Cardiac muscle cell (in vitro differentiated cells and primary cell): ENCODE measurements around the gene TMED6. TPM values are rescaled to one million over a fixed set of nuclear protein-coding genes. Genes with fewer than 3 reads are reported as not detected.
"Not testable (repeated sequence)": the region's sequence is repeated elsewhere in the genome, so short reads cannot be mapped to it uniquely, and the experiment has no call there.

Experiments used
- DNase-seq, 2 donors: peaks; one replicate each; pipeline versions ENCODE4 v3.0.0 to v3.0.0-alpha.2; 2010 to 2017; ENCODE audit warnings: low read depth in 1 of 2, low spot score in 1 of 2
- H3K27ac ChIP-seq: fragments of 200-600 bp; sonication (generic); 2 replicates; pipeline ENCODE4 v1.5.1; 2016
- H3K27me3 ChIP-seq: fragments of 200-600 bp; sonication (generic); 2 replicates; pipeline ENCODE4 v1.6.0; 2016; ENCODE audit warnings: control low read depth
- H3K36me3 ChIP-seq: fragments of 200-600 bp; sonication (generic); 2 replicates; pipeline ENCODE4 v1.5.1; 2016; ENCODE audit warnings: control low read depth
- H3K4me1 ChIP-seq: fragments of 200-600 bp; sonication (generic); 2 replicates; pipeline ENCODE4 v1.8.1; 2017; ENCODE audit warnings: low read depth, mild to moderate bottlenecking, mixed run types
- H3K4me3 ChIP-seq: fragments of 200-600 bp; sonication (generic); 2 replicates; pipeline ENCODE4 v1.5.1; 2016; ENCODE audit warnings: mild to moderate bottlenecking
- H3K9me3 ChIP-seq: fragments of 200-600 bp; sonication (generic); 2 replicates; pipeline ENCODE4 v1.5.1; 2017; ENCODE audit warnings: low read depth, mild to moderate bottlenecking, control low read depth
- CTCF ChIP-seq: IDR thresholded peaks from 2 replicates; pipeline ENCODE4 v1.5.1; 2012; ENCODE audit warnings: low read depth, mild to moderate bottlenecking, low read length
- polyA plus RNA-seq: library from polyadenylated mRNA; unstranded; fragments of >200 nt; fragmentation: Nextera tagmentation; extraction: Ambion mirVana; gene quantifications from 2 replicates; pipeline ENCODE4 v1.2.1, GENCODE V29; 2016
- total RNA-seq: library from RNA; depleted of rRNA; stranded (reverse); fragments of >200 nt; gene quantifications from 2 replicates; pipeline ENCODE4 v1.2.3, GENCODE V29; 2016

Gene TMED6
- total and polyA plus RNA-seq, 2 experiments from 2014 or later: 0.69 to 0.95 TPM

DNA sequence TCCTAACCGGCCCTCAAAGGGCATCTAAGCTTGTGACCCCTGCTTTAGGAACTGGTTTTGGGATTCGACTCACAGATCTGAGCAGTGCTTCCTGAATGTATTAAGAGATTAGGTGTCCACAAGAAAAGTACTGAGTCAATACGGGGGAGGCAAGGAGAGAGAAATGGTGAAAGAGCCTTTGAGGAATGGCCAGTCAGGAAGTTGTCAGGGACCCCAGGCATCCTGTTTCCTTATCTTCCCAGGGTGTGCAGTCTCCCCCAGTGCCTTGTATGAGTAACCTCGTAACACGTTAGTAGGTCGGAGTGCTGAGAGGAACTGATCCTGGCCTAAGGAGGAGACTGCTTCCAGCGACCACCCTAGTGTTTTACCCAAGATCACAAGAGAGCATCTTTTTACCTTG, 16.4 kb upstream of the TMED6 start:
- peak in 1 of 2 donors; percentile 78 for DNase-seq
- no peak for TF ChIP-seq CTCF
- Histone ChIP-seq H3K4me3 (no peak overlapping the region), H3K27me3 (no peaks in the 10 kb centered on the region), H3K36me3 (peaks cover 68% of the 10 kb centered on the region), H3K9me3 (no peaks in the 10 kb centered on the region), H3K27ac (peak overlapping the region; percentile 39), H3K4me1 (no peaks in the 10 kb centered on the region)

DNA sequence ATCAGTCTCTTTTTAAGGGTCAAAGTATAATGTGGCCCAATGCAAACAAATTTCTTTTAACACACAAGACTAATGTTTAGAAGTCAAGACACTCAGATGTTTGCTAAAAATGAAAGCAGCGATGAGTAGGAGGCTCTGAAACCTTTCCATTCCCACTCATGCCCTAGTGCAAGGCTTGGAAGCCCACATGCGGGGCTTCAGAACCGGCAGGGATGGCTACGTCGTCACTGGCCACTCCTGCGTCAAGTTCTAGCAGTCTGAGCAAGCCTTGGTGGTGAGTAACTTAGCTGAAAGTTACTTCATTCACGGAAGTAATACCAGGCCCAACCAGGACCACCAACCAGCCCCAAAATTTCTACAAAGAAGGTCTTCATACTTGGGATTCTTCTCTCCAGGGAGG, 14.8 kb upstream of the TMED6 start:
- DNase-seq: no peak
- no peak for TF ChIP-seq CTCF

GRCh38 chr16:69365901-69366300, 14.3 kb upstream of the TMED6 start:
- peaks cover 63% of the 10 kb centered on the region for H3K36me3 ChIP-seq
- H3K27ac ChIP-seq: no peak overlapping the region
- DNase-seq: no peak
- H3K9me3 ChIP-seq: no peaks in the 10 kb centered on the region
- no peaks in the 10 kb centered on the region for H3K4me1 ChIP-seq
- no peaks in the 10 kb centered on the region for H3K27me3 ChIP-seq
- no peak for TF ChIP-seq CTCF
- no peak overlapping the region for H3K4me3 ChIP-seq

More for the DNA sequence above, 14.8 kb upstream of the TMED6 start:
- no peaks in the 10 kb centered on the region for H3K4me1 ChIP-seq
- no peaks in the 10 kb centered on the region for H3K27me3 ChIP-seq
- no peak overlapping the region for H3K27ac ChIP-seq
- H3K9me3 ChIP-seq: no peaks in the 10 kb centered on the region
- no peak overlapping the region for H3K4me3 ChIP-seq
- peaks cover 63% of the 10 kb centered on the region for H3K36me3 ChIP-seq

DNA sequence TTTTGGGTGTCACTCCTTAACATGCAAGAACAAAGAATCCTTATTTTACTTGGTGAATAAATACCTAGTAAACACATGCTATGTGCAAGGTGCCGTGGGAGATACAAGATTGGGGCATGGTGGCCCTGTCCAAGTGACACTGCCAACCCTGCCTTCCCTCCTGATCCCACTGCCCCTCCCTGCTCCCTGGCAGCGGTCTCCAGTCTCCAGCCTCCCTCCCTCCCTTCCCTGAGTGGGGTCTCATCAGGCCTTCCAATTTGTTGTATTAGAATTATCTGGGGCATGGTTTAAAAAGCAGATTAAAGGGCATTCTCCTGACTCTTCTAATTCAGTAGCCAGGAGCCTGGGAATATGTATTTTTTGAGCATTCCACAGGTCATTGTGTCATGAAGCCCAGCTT, 12.5 kb upstream of the TMED6 start:
- Histone ChIP-seq H3K27ac (no peak overlapping the region), H3K4me1 (no peaks in the 10 kb centered on the region), H3K9me3 (no peaks in the 10 kb centered on the region), H3K4me3 (no peak overlapping the region), H3K36me3 (peaks cover 47% of the 10 kb centered on the region), H3K27me3 (no peaks in the 10 kb centered on the region)
- no peak for DNase-seq
- TF ChIP-seq CTCF: no peak

DNA sequence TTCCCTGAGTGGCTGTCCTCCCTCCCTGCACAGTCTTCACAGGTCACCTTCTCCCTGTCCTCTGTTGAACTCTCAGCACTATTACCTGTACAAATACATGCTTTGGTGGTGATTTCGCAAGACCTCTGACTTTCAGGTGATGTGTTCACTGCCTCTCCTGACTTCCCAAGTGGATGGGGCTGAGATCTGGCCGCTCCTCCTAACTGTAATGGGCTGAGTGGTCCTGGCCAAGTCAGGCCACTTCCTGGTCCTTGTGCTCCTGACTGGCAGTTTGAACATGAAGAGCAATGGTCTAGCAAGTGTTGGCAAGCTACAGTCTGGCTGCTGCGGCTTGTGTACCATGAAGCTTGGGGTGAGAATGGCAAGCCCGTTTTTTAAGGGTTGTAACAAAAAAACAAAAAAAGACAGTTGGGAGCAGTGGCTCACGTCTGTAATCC, 11.7 kb upstream of the TMED6 start:
- Histone ChIP-seq H3K9me3 (no peaks in the 10 kb centered on the region), H3K4me3 (no peak overlapping the region), H3K4me1 (no peaks in the 10 kb centered on the region), H3K27me3 (no peaks in the 10 kb centered on the region), H3K27ac (no peak overlapping the region), H3K36me3 (peaks cover 39% of the 10 kb centered on the region)
- DNase-seq: no peak
- TF ChIP-seq CTCF: no peak

DNA sequence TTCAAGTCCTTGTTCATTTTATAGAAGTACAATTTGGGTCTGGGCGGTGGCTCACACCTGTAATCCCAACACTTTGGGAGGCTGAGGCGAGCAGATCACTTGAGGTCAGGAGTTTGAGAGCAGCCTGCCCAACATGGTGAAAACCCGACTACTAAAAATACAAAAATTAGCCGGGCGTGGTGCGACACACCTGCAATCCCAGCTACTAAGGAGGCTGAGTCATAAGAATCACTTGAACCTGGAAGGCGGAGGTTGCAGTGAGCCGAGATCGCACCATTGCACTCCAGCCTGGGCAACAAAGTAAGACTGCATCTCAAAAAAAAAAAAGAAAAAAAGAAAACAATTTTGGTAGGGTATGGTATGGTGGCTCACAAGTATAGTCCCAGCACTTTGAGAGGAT, 8.5 kb upstream of the TMED6 start:
- DNase-seq, H3K9me3 ChIP-seq, H3K4me3 ChIP-seq, H3K4me1 ChIP-seq, H3K27me3 ChIP-seq, H3K27ac ChIP-seq: not testable (repeated sequence)
- H3K36me3 ChIP-seq: peaks cover 21% of the 10 kb centered on the region
